HepG2 (cell line): ENCODE data around the gene IFT27. TPM values are rescaled to one million over a fixed set of nuclear protein-coding genes. Genes with fewer than 3 reads are reported as not detected.

ENCODE experiments used
- ATAC-seq: fragments of 200-7000 bp; cut with Tn5 transposase; 3 replicates; pipeline ENCODE4 v1.9.1; 2020; ENCODE audit warnings: mild to moderate bottlenecking, moderate library complexity
- BruUV-seq: library from RNA; stranded (reverse); fragments of 400-500 nt; replicated peaks from 2 replicates; lab custom pipeline; 2021; lab: Mats Ljungman, UMichigan
- CTCF ChIA-PET: fragments of 300-600 bp; formaldehyde crosslinking; extraction: SDS; loops from one replicate; lab custom pipeline; 2021; ENCODE audit warnings: low total read pairs, inconsistent platforms, low intra/inter-chr PET ratio; lab: Yijun Ruan, JAX
- POLR2A ChIA-PET: fragments of 350-600 bp; sonication (Branson Sonifier 250); formaldehyde crosslinking; loops from one replicate; lab custom pipeline; 2020; ENCODE audit warnings: antibody characterized with exemption, inconsistent platforms; lab: Yijun Ruan, JAX
- DNase-seq: peaks from one replicate; pipeline ENCODE4 v3.0.0-alpha.2; 2015; ENCODE audit warnings: low spot score
- FAIRE-seq: peaks from 3 replicates; lab custom pipeline; 2011; peaks lifted over from hg19 to GRCh38; lab: Jason Lieb, UNC
- H2AFZ ChIP-seq: one replicate; pipeline ENCODE4 v1.6.1; 2011; ENCODE audit warnings: low read length, inconsistent platforms
- H3K27ac ChIP-seq: fragments of 300-600 bp; 3 replicates; pipeline ENCODE4 v1.8.0; 2011; ENCODE audit warnings: mixed run types, mild to moderate bottlenecking, mixed read lengths, low read length, inconsistent platforms; ENCODE audit not compliant: insufficient read depth; ENCODE audit errors: extremely low read length
- H3K27me3 ChIP-seq, 2 experiments: fragments of 200-600 bp in 1 of 2; 2 replicates in 1 of 2; 3 replicates in 1 of 2; pipeline versions ENCODE4 v1.6.0 to v1.8.0; 2011; ENCODE audit warnings: low read length in 2 of 2, mild to moderate bottlenecking in 2 of 2, moderate library complexity in 2 of 2, inconsistent platforms in 1 of 2; ENCODE audit not compliant: insufficient read depth in 2 of 2, control insufficient read depth in 1 of 2
- H3K36me3 ChIP-seq, 2 experiments: fragments of 200-600 bp in 1 of 2; replicated peaks in 1 of 2; 2 replicates in 1 of 2; 3 replicates in 1 of 2; pipeline versions ENCODE4 v1.5.1 to v1.8.0; 2011; ENCODE audit warnings: low read length in 2 of 2, inconsistent platforms in 1 of 2; ENCODE audit not compliant: insufficient read depth in 2 of 2, control insufficient read depth in 1 of 2
- H3K4me1 ChIP-seq: 2 replicates; pipeline ENCODE4 v1.5.1; 2012; ENCODE audit warnings: low read length, inconsistent platforms; ENCODE audit not compliant: insufficient read depth
- H3K4me2 ChIP-seq: 2 replicates; pipeline ENCODE4 v1.6.0; 2011; ENCODE audit warnings: low read depth, low read length, inconsistent platforms
- H3K4me3 ChIP-seq, 3 experiments: fragments of 200-600 bp in 1 of 3; sonication (generic), shearing (Covaris generic) in 1 of 3; replicated peaks in 1 of 3; 2 replicates each; pipeline ENCODE4 v1.5.1; 2011 to 2016; ENCODE audit warnings: low read length in 3 of 3, inconsistent platforms in 2 of 3, low read depth in 2 of 3, mild to moderate bottlenecking in 2 of 3, control low read depth in 1 of 3, mixed read lengths in 1 of 3; ENCODE audit not compliant: insufficient read depth in 1 of 3
- H3K79me2 ChIP-seq: one replicate; pipeline ENCODE4 v1.6.1; 2011; ENCODE audit warnings: low read length, inconsistent platforms; ENCODE audit not compliant: insufficient read depth
- H3K9ac ChIP-seq: 2 replicates; pipeline ENCODE4 v1.6.0; 2011; ENCODE audit warnings: mild to moderate bottlenecking, low read depth, low read length, inconsistent platforms; ENCODE audit not compliant: insufficient read depth
- H3K9me3 ChIP-seq: 2 replicates; pipeline ENCODE4 v1.5.1; 2012; ENCODE audit warnings: mild to moderate bottlenecking, low read length
- H4K20me1 ChIP-seq: 2 replicates; pipeline ENCODE4 v1.6.0; 2011; ENCODE audit warnings: inconsistent platforms, mild to moderate bottlenecking, low read length, moderate library complexity; ENCODE audit not compliant: insufficient read depth
- NFE2L2 ChIP-seq: fragments of 150-350 bp; IDR thresholded peaks from 2 replicates; pipeline ENCODE4 v1.6.1; 2014; ENCODE audit warnings: low read length
- SATB2 ChIP-seq: sonication (generic); formaldehyde crosslinking; IDR thresholded peaks from 2 replicates; pipeline ENCODE4 v1.5.0; 2020; ENCODE audit warnings: missing genetic modification reagents
- SP1 ChIP-seq, 2 experiments: fragments of 450-650 bp in 1 of 2; sonication (generic) in 1 of 2; formaldehyde crosslinking in 1 of 2; IDR thresholded peaks; 2 replicates each; pipeline versions ENCODE4 v1.4.0 to v1.6.1; 2016 to 2020; ENCODE audit warnings: missing genetic modification reagents in 1 of 2
- ZNF567 ChIP-seq: sonication (generic); formaldehyde crosslinking; IDR thresholded peaks from 2 replicates; pipeline ENCODE4 v1.8.1; 2023; ENCODE audit warnings: mild to moderate bottlenecking, missing genetic modification reagents, borderline replicate concordance
- ZNF777 ChIP-seq: sonication (generic); formaldehyde crosslinking; IDR thresholded peaks from 2 replicates; pipeline ENCODE4 v1.4.0; 2020; ENCODE audit warnings: missing genetic modification reagents
- WGBS: methylation state at CpG from one replicate; pipeline ENCODE4 v1.1.6; 2017; ENCODE audit warnings: low lambda C conversion rate; 5-methylcytosine and 5-hydroxymethylcytosine counted together
- in situ Hi-C: cut with HindIII; loops from 2 replicates; pipeline ENCODE4 v1.10.0; 2017; ENCODE audit warnings: low pct_unique_long_range_greater_than_20kb; ENCODE audit not compliant: extremely low pct_ligation_motif_present
- intact Hi-C: fragments of 100-400 bp; cut with micrococcal nuclease; formaldehyde crosslinking; loops from one replicate; pipeline ENCODE4 v1.10.0; 2022; ENCODE audit not compliant: unreplicated experiment
- polyA plus RNA-seq, 8 experiments: library from polyadenylated mRNA; depleted of rRNA in 3 of 8; stranded (reverse) in 7 of 8; unstranded in 1 of 8; fragments of >200 nt; fragmentation: Illumina TruSeq in 4 of 8; extraction: Trizol in 4 of 8; gene quantifications; 2 replicates each; pipeline versions ENCODE4 v1.2.1 to v1.2.3, GENCODE V29; 2011 to 2016; ENCODE audit warnings: low read depth in 4 of 8, missing spikeins in 1 of 8, mixed read lengths in 1 of 8; ENCODE audit not compliant: insufficient read depth in 1 of 8
- total RNA-seq, 5 experiments: library from RNA; depleted of rRNA; stranded (reverse); fragments of >200 nt; fragmentation: Illumina TruSeq; extraction: Trizol; gene quantifications; 2 replicates each; pipeline ENCODE4 v1.2.3, GENCODE V29; 2016; ENCODE audit warnings: low read depth in 1 of 5

The IFT27 gene
- total and polyA plus RNA-seq, 2 of the 13 experiments (the other 11 are each of a cell fraction or from before 2014, with no cell fraction given) = 0.25 to 0.33 TPM

GRCh38 chr22:36767035-36767775 lies 8.7 kb downstream of the IFT27 start:
- intact Hi-C loops = no loop called here
- ATAC-seq (no peak), FAIRE-seq (no peak)
- H3K36me3 ChIP-seq = no peaks in the 10 kb centered on the region
- CTCF ChIA-PET = no interaction called here
- POLR2A ChIA-PET = no interaction called here
- H3K4me1 ChIP-seq = no peaks in the 10 kb centered on the region
- no peak overlapping the region for H3K4me3 ChIP-seq
- H3K9me3 ChIP-seq = no peaks in the 10 kb centered on the region
- H3K27ac ChIP-seq = no peak overlapping the region
- H3K9ac ChIP-seq = no peak overlapping the region
- H3K79me2 ChIP-seq = no peaks in the 10 kb centered on the region
- 2% methylated on average over 9 of the region's 10 CpGs for WGBS
- H2AFZ ChIP-seq = no peak overlapping the region
- peaks cover 8 to 65% of the 10 kb centered on the region in 2 experiments; a peak in 4 of 5 replicates for H3K27me3 ChIP-seq
- no TSS peak for BruUV-seq
- no peak for TF ChIP-seq ZNF777 (CRISPR knock-in tag)
- TF ChIP-seq, all 625 proteins: peak for 0
- in situ Hi-C loops = no loop called here
- Histone ChIP-seq H4K20me1 (no peaks in the 10 kb centered on the region), H3K4me2 (no peak overlapping the region)
- no peak for DNase-seq

- no peak for ATAC-seq
- Histone ChIP-seq H3K4me2 (no peak overlapping the region), H3K79me2 (no peaks in the 10 kb centered on the region), H3K4me3 (no peak overlapping the region), H2AFZ (no peak overlapping the region), H4K20me1 (no peaks in the 10 kb centered on the region), H3K36me3 (no peaks in the 10 kb centered on the region), H3K4me1 (no peaks in the 10 kb centered on the region), H3K27ac (no peak overlapping the region), H3K9ac (no peak overlapping the region), H3K27me3 (peaks cover 4 to 71% of the 10 kb centered on the region in 2 experiments; a peak in 4 of 5 replicates), H3K9me3 (no peaks in the 10 kb centered on the region)
- WGBS = 17% methylated on average over 10 of the region's 11 CpGs
- DNase-seq = no peak
- intact Hi-C loops (no loop called here), in situ Hi-C loops (no loop called here)
- TF ChIP-seq SP1 (IDR thresholded peaks at IDR 0.05) (no peak), SP1 (CRISPR knock-in tag; IDR thresholded peaks at IDR 0.05) (no peak), ZNF567 (CRISPR knock-in tag) (no peak), NFE2L2 (no peak), SATB2 (no peak)
- CTCF ChIA-PET = no interaction called here
- no peak for FAIRE-seq
- BruUV-seq = no TSS peak
- POLR2A ChIA-PET = no interaction called here
Observed at GRCh38 chr22:36765943-36766450, 9.9 kb downstream of the IFT27 start.
